GM12874 (cell line): Measurements from ENCODE around the gene CYP2W1.

Experiments
- TF ChIP-seq, protein P1 (sequence below): IDR thresholded peaks from 2 replicates; pipeline ENCODE4 v1.5.1; 2011; ENCODE audit warnings: low read depth, mild to moderate bottlenecking, control low read depth, low read length, moderate library complexity; ENCODE audit not compliant: insufficient read depth

The CYP2W1 gene

GRCh38 chr7:983004-983615 is at the start of gene CYP2W1:
TSS of gene CYP2W1 (plus strand) at chr7:983181. CDS start at chr7:983212, 31 bp downstream.
- TF ChIP-seq, protein P1, sequence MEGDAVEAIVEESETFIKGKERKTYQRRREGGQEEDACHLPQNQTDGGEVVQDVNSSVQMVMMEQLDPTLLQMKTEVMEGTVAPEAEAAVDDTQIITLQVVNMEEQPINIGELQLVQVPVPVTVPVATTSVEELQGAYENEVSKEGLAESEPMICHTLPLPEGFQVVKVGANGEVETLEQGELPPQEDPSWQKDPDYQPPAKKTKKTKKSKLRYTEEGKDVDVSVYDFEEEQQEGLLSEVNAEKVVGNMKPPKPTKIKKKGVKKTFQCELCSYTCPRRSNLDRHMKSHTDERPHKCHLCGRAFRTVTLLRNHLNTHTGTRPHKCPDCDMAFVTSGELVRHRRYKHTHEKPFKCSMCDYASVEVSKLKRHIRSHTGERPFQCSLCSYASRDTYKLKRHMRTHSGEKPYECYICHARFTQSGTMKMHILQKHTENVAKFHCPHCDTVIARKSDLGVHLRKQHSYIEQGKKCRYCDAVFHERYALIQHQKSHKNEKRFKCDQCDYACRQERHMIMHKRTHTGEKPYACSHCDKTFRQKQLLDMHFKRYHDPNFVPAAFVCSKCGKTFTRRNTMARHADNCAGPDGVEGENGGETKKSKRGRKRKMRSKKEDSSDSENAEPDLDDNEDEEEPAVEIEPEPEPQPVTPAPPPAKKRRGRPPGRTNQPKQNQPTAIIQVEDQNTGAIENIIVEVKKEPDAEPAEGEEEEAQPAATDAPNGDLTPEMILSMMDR = no peak

DNA sequence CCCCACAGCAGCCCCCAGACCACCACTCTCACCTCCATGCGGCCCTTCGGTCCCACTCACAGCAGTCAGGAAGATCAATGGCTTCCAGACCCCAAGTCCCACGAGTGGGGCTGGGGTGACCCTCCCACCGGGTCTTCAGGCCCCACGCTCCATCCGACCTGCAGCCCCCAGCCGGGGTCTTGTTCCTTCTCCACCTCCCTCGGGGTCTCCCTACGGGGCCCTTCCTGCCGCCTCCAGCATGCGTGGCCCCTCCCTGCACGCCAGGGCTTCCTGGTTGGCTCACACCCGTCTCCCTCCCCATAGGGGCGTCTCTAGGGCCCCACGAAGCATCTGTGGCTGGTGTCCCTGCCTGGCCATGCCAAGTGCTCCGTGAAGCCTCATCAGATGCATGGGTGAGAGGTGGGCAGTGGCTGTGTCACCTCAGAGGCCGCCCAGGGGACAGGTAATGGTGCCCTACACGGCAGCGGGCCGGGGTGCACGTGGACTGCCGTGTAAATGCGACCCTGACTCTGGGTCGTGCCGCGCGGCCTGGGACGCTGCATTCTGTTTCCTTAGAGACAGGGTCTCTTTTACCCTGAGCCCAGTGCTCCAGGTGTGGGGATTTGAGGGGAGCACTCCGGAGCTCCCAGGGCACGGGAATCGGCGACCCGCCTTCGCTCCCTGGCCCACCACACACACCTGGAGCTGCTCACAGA is 48.4 kb upstream of the CYP2W1 start:
- TF ChIP-seq, protein P1 = no peak

GRCh38 chr7:935164-935873 is 47.7 kb upstream of the CYP2W1 start:
- TF ChIP-seq, protein P1 = no peak

DNA sequence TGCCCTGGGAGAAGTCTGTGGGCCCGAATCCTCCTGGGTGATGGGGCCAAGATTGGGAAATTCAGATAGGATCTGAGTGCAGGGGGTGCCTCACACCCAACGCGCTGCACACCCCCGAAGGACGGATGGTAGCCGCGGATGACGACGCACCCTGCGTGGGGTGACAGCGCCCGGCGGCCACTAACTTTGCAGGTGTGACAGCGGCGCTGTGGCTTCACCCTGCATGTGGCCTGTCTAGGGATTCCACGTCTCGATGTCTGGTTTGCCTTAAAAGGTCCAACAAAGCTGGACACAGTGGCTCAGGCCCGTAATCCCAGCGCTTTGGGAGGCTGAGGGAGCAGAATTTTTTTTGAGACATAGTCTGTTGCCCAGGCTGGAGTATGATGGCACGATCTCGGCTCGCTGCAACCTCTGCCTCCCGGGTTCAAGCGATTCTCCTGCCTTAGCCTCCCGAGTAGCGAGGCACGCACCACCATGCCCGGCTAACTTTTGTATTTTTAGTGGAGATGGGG is 47.1 kb upstream of the CYP2W1 start:
- TF ChIP-seq, protein P1 = no peak

GRCh38 chr7:936386-937054 is 46.5 kb upstream of the CYP2W1 start:
- TF ChIP-seq, protein P1 = no peak

DNA sequence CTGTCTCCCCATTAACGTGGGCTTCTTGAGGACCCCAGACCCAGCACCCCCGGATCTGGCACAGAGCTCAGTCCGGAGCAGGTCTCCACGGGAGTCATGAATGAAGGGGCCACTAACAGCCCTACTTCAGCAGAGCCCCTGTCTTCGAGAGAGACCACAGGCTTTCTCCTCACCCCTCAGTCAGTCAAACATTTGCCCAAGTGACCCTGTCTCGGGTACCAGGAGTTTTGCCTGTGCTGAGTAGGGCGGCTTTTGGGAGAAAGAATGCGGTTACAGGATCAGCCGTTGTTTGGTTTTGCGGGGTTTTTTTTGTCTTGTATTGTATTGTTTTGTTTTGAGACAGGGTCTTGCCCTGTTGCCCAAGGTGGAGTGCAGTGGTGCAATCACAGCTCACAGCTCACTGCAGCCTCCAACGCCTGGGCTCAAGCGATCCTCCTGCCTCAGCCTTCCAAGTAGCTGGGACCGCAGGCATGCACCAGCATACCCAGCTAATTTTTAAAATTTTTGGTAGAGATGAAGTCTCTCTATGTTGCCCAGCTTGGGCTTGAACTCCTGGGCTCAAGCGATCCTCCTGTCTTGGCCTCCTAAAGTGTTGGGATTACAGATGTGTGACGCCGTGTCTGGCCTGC is 45.0 kb upstream of the CYP2W1 start:
- TF ChIP-seq, protein P1 = no peak
